Endothelial cell of umbilical vein (primary cell): ENCODE measurements around the gene SCAP. TPM values are rescaled to one million over a fixed set of nuclear protein-coding genes. Genes with fewer than 3 reads are reported as not detected.

Experiments
- BruUV-seq: library from RNA; stranded (reverse); fragments of 400-500 nt; replicated peaks from 2 replicates; lab custom pipeline; 2021; lab: Mats Ljungman, UMichigan
- CTCF ChIA-PET: fragments of 300-600, 350-600 bp; sonication (Branson Sonifier 250); formaldehyde crosslinking; loops from one replicate; lab custom pipeline; 2021; ENCODE audit warnings: antibody characterized with exemption, inconsistent platforms; lab: Charles Lee
- POLR2A ChIA-PET: fragments of 300-600, 350-600 bp; sonication (Branson Sonifier 250); formaldehyde crosslinking; loops from one replicate; lab custom pipeline; 2021; ENCODE audit warnings: antibody characterized with exemption, inconsistent platforms; lab: Charles Lee
- DNase-seq: peaks from one replicate; pipeline ENCODE4 v3.0.0-alpha.2; 2011; ENCODE audit warnings: low read depth, low spot score
- FAIRE-seq: peaks from 2 replicates; lab custom pipeline; 2011; peaks lifted over from hg19 to GRCh38; lab: Jason Lieb, UNC
- H2AFZ ChIP-seq: 2 replicates; pipeline ENCODE4 v1.6.0; 2012; ENCODE audit warnings: low read depth, low read length, control low read depth, inconsistent platforms
- H3K27ac ChIP-seq: 2 replicates; pipeline ENCODE4 v1.5.1; 2011; ENCODE audit warnings: low read depth, mild to moderate bottlenecking, control low read depth, low read length, moderate library complexity; ENCODE audit not compliant: insufficient read depth
- H3K27me3 ChIP-seq, 2 experiments: 2 replicates each; pipeline versions ENCODE4 v1.6.0 to v1.6.1; 2011; ENCODE audit warnings: low read length in 2 of 2, mixed read lengths in 1 of 2; ENCODE audit not compliant: control insufficient read depth in 2 of 2, insufficient read depth in 2 of 2
- H3K36me3 ChIP-seq, 2 experiments: 2 replicates in 1 of 2; 3 replicates in 1 of 2; pipeline ENCODE4 v1.5.1; 2011; ENCODE audit warnings: low read length in 2 of 2, mild to moderate bottlenecking in 1 of 2, moderate library complexity in 1 of 2; ENCODE audit not compliant: control insufficient read depth in 2 of 2, insufficient read depth in 2 of 2; ENCODE audit errors: extremely low read depth in 1 of 2
- H3K4me1 ChIP-seq: 3 replicates; pipeline ENCODE4 v1.5.1; 2011; ENCODE audit warnings: mild to moderate bottlenecking, low read length; ENCODE audit not compliant: control insufficient read depth, insufficient read depth; ENCODE audit errors: extremely low read depth
- H3K4me2 ChIP-seq: 2 replicates; pipeline ENCODE4 v1.6.1; 2011; ENCODE audit warnings: low read length, control low read depth, mixed read lengths; ENCODE audit not compliant: insufficient read depth
- H3K4me3 ChIP-seq, 3 experiments: fragments of 200-600 bp in 1 of 3; sonication (generic), shearing (Covaris generic) in 1 of 3; replicated peaks in 1 of 3; 2 replicates each; pipeline ENCODE4 v1.5.1; 2011 to 2016; ENCODE audit warnings: control low read depth in 3 of 3, low read length in 3 of 3, mild to moderate bottlenecking in 2 of 3, inconsistent platforms in 1 of 3, low read depth in 1 of 3, moderate library complexity in 1 of 3; ENCODE audit not compliant: insufficient read depth in 1 of 3
- H3K79me2 ChIP-seq: 2 replicates; pipeline ENCODE4 v1.6.0; 2012; ENCODE audit warnings: low read length, inconsistent platforms; ENCODE audit not compliant: control insufficient read depth, insufficient read depth
- H3K9ac ChIP-seq: replicated peaks from 2 replicates; pipeline ENCODE3; 2011; ENCODE audit warnings: low read length, control low read depth; ENCODE audit not compliant: insufficient read depth; ENCODE audit errors: extremely low read depth
- H3K9me1 ChIP-seq: replicated peaks from 3 replicates; pipeline ENCODE4 v1.6.0; 2011; ENCODE audit warnings: mild to moderate bottlenecking, low read length; ENCODE audit not compliant: control insufficient read depth, insufficient read depth; ENCODE audit errors: extremely low read depth
- H3K9me3 ChIP-seq: replicated peaks from 2 replicates; pipeline ENCODE4 v1.5.1; 2012; ENCODE audit warnings: low read length, inconsistent platforms; ENCODE audit not compliant: control insufficient read depth, insufficient read depth
- H4K20me1 ChIP-seq: replicated peaks from 2 replicates; pipeline ENCODE3; 2011; ENCODE audit warnings: mild to moderate bottlenecking, low read length; ENCODE audit not compliant: control insufficient read depth, insufficient read depth; ENCODE audit errors: extremely low read depth
- CTCF ChIP-seq, 2 donors: IDR thresholded peaks; 1 replicate in 1 of 2; 2 replicates in 1 of 2; pipeline ENCODE4 v1.5.1; 2011; ENCODE audit warnings: low read length in 2 of 2, mild to moderate bottlenecking in 2 of 2, moderate library complexity in 2 of 2, control low read depth in 1 of 2, inconsistent platforms in 1 of 2, low read depth in 1 of 2; ENCODE audit not compliant: insufficient read depth in 1 of 2; ENCODE audit errors: extremely low read depth in 1 of 2
- EZH2 ChIP-seq: IDR thresholded peaks from 2 replicates; pipeline ENCODE4 v1.6.1; 2012; ENCODE audit warnings: borderline replicate concordance, low read depth, mild to moderate bottlenecking, moderate library complexity, low read length, inconsistent platforms; ENCODE audit not compliant: severe bottlenecking
- FOS ChIP-seq: IDR thresholded peaks from 2 replicates; pipeline ENCODE4 v1.6.1; 2011; ENCODE audit warnings: mild to moderate bottlenecking, low read length, moderate library complexity, borderline replicate concordance; ENCODE audit not compliant: insufficient read depth
- GATA2 ChIP-seq: IDR thresholded peaks from 2 replicates; pipeline ENCODE4 v1.7.0; 2011; ENCODE audit warnings: low read depth, mild to moderate bottlenecking, moderate library complexity, mixed read lengths, low read length; ENCODE audit not compliant: insufficient read length, insufficient read depth
- JUN ChIP-seq: IDR thresholded peaks from 2 replicates; pipeline ENCODE4 v1.6.1; 2011; ENCODE audit warnings: borderline replicate concordance, low read depth; ENCODE audit not compliant: insufficient read length, insufficient read depth
- MAX ChIP-seq: IDR thresholded peaks from 2 replicates; pipeline ENCODE4 v1.6.1; 2011; ENCODE audit not compliant: insufficient read depth, insufficient read length
- MYC ChIP-seq: IDR thresholded peaks from one replicate; pipeline ENCODE4 v1.6.1; 2011; ENCODE audit warnings: mild to moderate bottlenecking, low read depth, low read length
- POLR2A ChIP-seq: IDR thresholded peaks from 2 replicates; pipeline ENCODE4 v1.6.1; 2012; ENCODE audit warnings: low read depth, mild to moderate bottlenecking, control low read depth, low read length
- POLR2AphosphoS5 ChIP-seq: IDR thresholded peaks from 2 replicates; pipeline ENCODE4 v1.6.1; 2012; ENCODE audit warnings: low read depth, mild to moderate bottlenecking, control low read depth, low read length, moderate library complexity; ENCODE audit not compliant: insufficient read depth
- dilution Hi-C: fragments of 300-500 bp; cut with MboI; formaldehyde crosslinking; loops from one replicate; pipeline ENCODE4 v1.15.0; 2019; ENCODE audit warnings: low sequenced_read_pairs; ENCODE audit not compliant: extremely low pct_ligation_motif_present
- intact Hi-C: fragments of 100-400 bp; cut with micrococcal nuclease; formaldehyde crosslinking; loops from one replicate; pipeline ENCODE4 v1.10.0; 2022
- polyA plus RNA-seq, 4 experiments: library from polyadenylated mRNA; depleted of rRNA in 3 of 4; stranded (reverse) in 3 of 4; unstranded in 1 of 4; fragments of >200 nt; gene quantifications; 2 replicates each; pipeline versions ENCODE4 v1.2.1 to v1.2.3, GENCODE V29; 2011 to 2012; ENCODE audit warnings: missing spikeins in 1 of 4
- total RNA-seq: library from RNA; stranded (reverse); gene quantifications from 2 replicates; pipeline ENCODE4 v1.2.3, GENCODE V29; 2021

The SCAP gene
- total and polyA plus RNA-seq, 2 donors (not counting 3 experiments of a cell fraction or from before 2014, with no cell fraction given), result 34.7 to 59.0 TPM

- Histone ChIP-seq H2AFZ (no peak overlapping the region), H3K4me2 (no peak overlapping the region), H3K4me3 (no peak overlapping the region), H3K9me1 (no peaks in the 10 kb centered on the region), H3K27me3 (no peaks in the 10 kb centered on the region), H3K36me3 (no peaks in the 10 kb centered on the region), H3K4me1 (peaks cover 13% of the 10 kb centered on the region), H3K27ac (no peak overlapping the region), H3K9ac (no peak overlapping the region), H4K20me1 (no peaks in the 10 kb centered on the region), H3K79me2 (peaks cover 15% of the 10 kb centered on the region), H3K9me3 (no peaks in the 10 kb centered on the region)
- CTCF ChIA-PET, result no interaction called here
- FAIRE-seq (no peak), DNase-seq (no peak)
- BruUV-seq, result no TSS peak
- POLR2A ChIA-PET, result no interaction called here
- dilution Hi-C loops, result no loop called here
- no peak for TF ChIP-seq FOS
- no peak for TF ChIP-seq EZH2
- TF ChIP-seq MYC, result no peak
- TF ChIP-seq GATA2, result no peak
- no peak for TF ChIP-seq POLR2A
- no peak for TF ChIP-seq MAX
- no peak for TF ChIP-seq CTCF (IDR thresholded peaks at IDR 0.05; ENCODE audit: extremely low read depth in 1 of 2, insufficient read depth in 1 of 2, low read depth in 1 of 2, low read length in 2 of 2)
- TF ChIP-seq JUN, result no peak
- TF ChIP-seq POLR2AphosphoS5, result no peak
- intact Hi-C loops, result loop anchor here (10.0 kb wide), 2 partner anchors 362 to 672 kb away; partner anchors contain the start of gene TMIE
Measured at GRCh38 chr3:47377186-47377585, 98.6 kb downstream of the SCAP start.
